Astrocyte (in vitro differentiated cells and primary cell): ENCODE measurements around the gene SMIM10L2A. TPM values are rescaled to one million over a fixed set of nuclear protein-coding genes. Genes with fewer than 3 reads are reported as not detected.
"Not testable (repeated sequence)": the region's sequence is repeated elsewhere in the genome, so short reads cannot be mapped to it uniquely, and the experiment has no call there.

Source experiments
- DNase-seq: peaks from one replicate; pipeline ENCODE4 v3.0.0-alpha.2; 2010; ENCODE audit warnings: low read depth
- FAIRE-seq: peaks from 2 replicates; lab custom pipeline; 2011; peaks lifted over from hg19 to GRCh38; lab: Jason Lieb, UNC
- H2AFZ ChIP-seq: 2 replicates; pipeline ENCODE4 v1.6.0; 2012; ENCODE audit warnings: low read depth, low read length, inconsistent platforms
- H3K27ac ChIP-seq: 2 replicates; pipeline ENCODE4 v1.5.1; 2011; ENCODE audit warnings: low read depth, low read length, inconsistent platforms
- H3K27me3 ChIP-seq: 2 replicates; pipeline ENCODE4 v1.6.0; 2011; ENCODE audit warnings: low read length, inconsistent platforms; ENCODE audit not compliant: insufficient read depth
- H3K36me3 ChIP-seq: 2 replicates; pipeline ENCODE4 v1.5.1; 2011; ENCODE audit warnings: low read length, inconsistent platforms; ENCODE audit not compliant: insufficient read depth
- H3K4me1 ChIP-seq: 2 replicates; pipeline ENCODE4 v1.5.1; 2011; ENCODE audit warnings: low read length, inconsistent platforms; ENCODE audit not compliant: insufficient read depth
- H3K4me2 ChIP-seq: 2 replicates; pipeline ENCODE4 v1.6.0; 2012; ENCODE audit warnings: low read length, inconsistent platforms
- H3K4me3 ChIP-seq: 2 replicates; pipeline ENCODE4 v1.5.1; 2011; ENCODE audit warnings: low read depth, mild to moderate bottlenecking, low read length, inconsistent platforms; ENCODE audit not compliant: insufficient read depth
- H3K79me2 ChIP-seq: 2 replicates; pipeline ENCODE4 v1.6.0; 2012; ENCODE audit warnings: mild to moderate bottlenecking, low read length, inconsistent platforms; ENCODE audit not compliant: insufficient read depth
- H3K9ac ChIP-seq: 2 replicates; pipeline ENCODE4 v1.6.0; 2012; ENCODE audit warnings: mild to moderate bottlenecking, low read length, inconsistent platforms
- H3K9me3 ChIP-seq: 2 replicates; pipeline ENCODE4 v1.5.1; 2012; ENCODE audit warnings: low read depth, mild to moderate bottlenecking, low read length, inconsistent platforms; ENCODE audit not compliant: insufficient read depth
- H4K20me1 ChIP-seq: 2 replicates; pipeline ENCODE4 v1.6.0; 2012; ENCODE audit warnings: low read length, inconsistent platforms; ENCODE audit not compliant: insufficient read depth
- H3K27ac Mint-ChIP-seq: one replicate; pipeline ENCODE4 v1.8.0; 2021; ENCODE audit warnings: mild to moderate bottlenecking, mixed read lengths; ENCODE audit not compliant: unreplicated experiment
- H3K27me3 Mint-ChIP-seq: one replicate; pipeline ENCODE4 v1.8.0; 2021; ENCODE audit warnings: low read depth, mixed read lengths; ENCODE audit not compliant: unreplicated experiment
- H3K36me3 Mint-ChIP-seq: one replicate; pipeline ENCODE4 v1.8.0; 2021; ENCODE audit warnings: low read depth, mixed read lengths; ENCODE audit not compliant: unreplicated experiment
- H3K4me1 Mint-ChIP-seq: one replicate; pipeline ENCODE4 v1.8.0; 2021; ENCODE audit warnings: low read depth, mixed read lengths; ENCODE audit not compliant: unreplicated experiment
- H3K4me3 Mint-ChIP-seq: one replicate; pipeline ENCODE4 v1.8.0; 2021; ENCODE audit warnings: mild to moderate bottlenecking, moderate library complexity, mixed read lengths; ENCODE audit not compliant: unreplicated experiment
- H3K9me3 Mint-ChIP-seq: one replicate; pipeline ENCODE4 v1.8.0; 2021; ENCODE audit warnings: mild to moderate bottlenecking, mixed read lengths; ENCODE audit not compliant: unreplicated experiment
- EZH2 ChIP-seq: IDR thresholded peaks from 2 replicates; pipeline ENCODE4 v1.6.1; 2012; ENCODE audit warnings: mild to moderate bottlenecking, low read length, inconsistent platforms; ENCODE audit not compliant: insufficient read depth
- total RNA-seq: library from RNA; stranded (reverse); gene quantifications from 2 replicates; pipeline ENCODE4 v1.2.1, GENCODE V29; 2021
- TF ChIP-seq, protein P1 (sequence below): IDR thresholded peaks from 2 replicates; pipeline ENCODE4 v1.5.1; 2011; ENCODE audit warnings: low read depth, mild to moderate bottlenecking, inconsistent platforms, low read length, moderate library complexity; ENCODE audit not compliant: insufficient read depth

Gene SMIM10L2A
- total RNA-seq, 1 donor from 2014 or later = 0.18 TPM

DNA sequence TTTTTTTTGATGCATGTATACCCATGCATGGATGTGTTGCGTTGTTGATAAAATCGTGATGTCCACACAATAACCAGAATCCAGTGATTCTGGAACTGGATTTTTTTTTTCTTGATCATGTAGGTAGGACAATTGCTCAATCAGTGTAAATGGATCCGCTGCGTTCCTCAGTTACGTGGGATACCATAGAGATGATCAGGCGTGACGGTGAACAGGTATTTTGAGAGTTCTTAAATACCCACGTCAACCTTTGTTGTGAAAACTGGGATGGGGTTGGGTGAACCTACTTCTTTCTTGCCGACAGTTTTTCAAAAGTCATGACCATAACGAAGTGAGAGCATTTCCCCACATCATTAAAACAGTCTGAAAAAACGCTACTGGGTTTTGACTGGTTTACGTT, 913 bp upstream of the SMIM10L2A start:
- no peak for DNase-seq
- no peak overlapping the region for H3K4me3 ChIP-seq
- no peak overlapping the region for H3K9ac ChIP-seq
- H3K36me3 ChIP-seq = no peaks in the 10 kb centered on the region
- H2AFZ ChIP-seq = no peak overlapping the region
- no peak for TF ChIP-seq EZH2
- TF ChIP-seq, protein P1, sequence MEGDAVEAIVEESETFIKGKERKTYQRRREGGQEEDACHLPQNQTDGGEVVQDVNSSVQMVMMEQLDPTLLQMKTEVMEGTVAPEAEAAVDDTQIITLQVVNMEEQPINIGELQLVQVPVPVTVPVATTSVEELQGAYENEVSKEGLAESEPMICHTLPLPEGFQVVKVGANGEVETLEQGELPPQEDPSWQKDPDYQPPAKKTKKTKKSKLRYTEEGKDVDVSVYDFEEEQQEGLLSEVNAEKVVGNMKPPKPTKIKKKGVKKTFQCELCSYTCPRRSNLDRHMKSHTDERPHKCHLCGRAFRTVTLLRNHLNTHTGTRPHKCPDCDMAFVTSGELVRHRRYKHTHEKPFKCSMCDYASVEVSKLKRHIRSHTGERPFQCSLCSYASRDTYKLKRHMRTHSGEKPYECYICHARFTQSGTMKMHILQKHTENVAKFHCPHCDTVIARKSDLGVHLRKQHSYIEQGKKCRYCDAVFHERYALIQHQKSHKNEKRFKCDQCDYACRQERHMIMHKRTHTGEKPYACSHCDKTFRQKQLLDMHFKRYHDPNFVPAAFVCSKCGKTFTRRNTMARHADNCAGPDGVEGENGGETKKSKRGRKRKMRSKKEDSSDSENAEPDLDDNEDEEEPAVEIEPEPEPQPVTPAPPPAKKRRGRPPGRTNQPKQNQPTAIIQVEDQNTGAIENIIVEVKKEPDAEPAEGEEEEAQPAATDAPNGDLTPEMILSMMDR = no peak
- peak overlapping the region; percentile 74 for H3K4me2 ChIP-seq
- H3K9me3 Mint-ChIP-seq = no peaks in the 10 kb centered on the region
- H4K20me1 ChIP-seq = no peaks in the 10 kb centered on the region
- peaks cover 3% of the 10 kb centered on the region for H3K27me3 Mint-ChIP-seq
- no peaks in the 10 kb centered on the region for H3K36me3 Mint-ChIP-seq
- H3K79me2 ChIP-seq = no peaks in the 10 kb centered on the region
- no peaks in the 10 kb centered on the region for H3K27me3 ChIP-seq
- no peak overlapping the region for H3K27ac Mint-ChIP-seq
- no peak overlapping the region for H3K27ac ChIP-seq
- peak overlapping the region; percentile 72 for H3K4me3 Mint-ChIP-seq
- no peaks in the 10 kb centered on the region for H3K9me3 ChIP-seq
- FAIRE-seq = peak; percentile 93
- H3K4me1 Mint-ChIP-seq = peaks cover 6% of the 10 kb centered on the region
- no peaks in the 10 kb centered on the region for H3K4me1 ChIP-seq

DNA sequence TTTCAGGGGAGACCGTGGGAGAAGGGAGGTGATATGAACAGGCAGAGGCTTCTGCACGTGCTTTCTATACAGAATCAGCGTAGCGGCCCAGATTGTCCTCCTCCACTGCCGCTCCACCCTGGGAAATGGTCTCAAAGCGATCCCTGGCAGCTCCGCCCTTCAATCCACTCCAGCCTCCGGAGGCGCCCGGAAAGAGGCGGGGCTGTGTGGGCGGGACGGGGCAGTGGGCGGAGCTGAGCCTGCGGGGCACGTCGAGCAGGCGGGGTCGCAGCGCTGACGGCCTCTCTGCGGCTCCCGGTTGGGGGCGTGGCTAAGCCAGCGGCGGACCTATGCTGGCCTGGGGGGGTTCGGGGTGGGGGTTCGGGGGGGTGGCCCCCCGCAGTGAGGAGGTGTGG, 210 bp upstream of the SMIM10L2A start:
- FAIRE-seq (no peak), DNase-seq (peak; percentile 4)
- peak overlapping the region; percentile 23 for H3K4me3 ChIP-seq
- no peaks in the 10 kb centered on the region for H4K20me1 ChIP-seq
- Mint-ChIP-seq H3K27me3 (peaks cover 3% of the 10 kb centered on the region), H3K27ac (no peak overlapping the region), H3K4me1 (peaks cover 2% of the 10 kb centered on the region), H3K36me3 (no peaks in the 10 kb centered on the region), H3K9me3 (no peaks in the 10 kb centered on the region), H3K4me3 (peak overlapping the region; percentile 72)
- no peaks in the 10 kb centered on the region for H3K4me1 ChIP-seq
- H3K9ac ChIP-seq = no peak overlapping the region
- H3K79me2 ChIP-seq = no peaks in the 10 kb centered on the region
- no peak overlapping the region for H3K27ac ChIP-seq
- no peaks in the 10 kb centered on the region for H3K27me3 ChIP-seq
- no peaks in the 10 kb centered on the region for H3K9me3 ChIP-seq
- peak overlapping the region; percentile 74 for H3K4me2 ChIP-seq
- TF ChIP-seq, protein P1 = no peak
- no peak for TF ChIP-seq EZH2
- peak overlapping the region; percentile 26 for H2AFZ ChIP-seq
- no peaks in the 10 kb centered on the region for H3K36me3 ChIP-seq

DNA sequence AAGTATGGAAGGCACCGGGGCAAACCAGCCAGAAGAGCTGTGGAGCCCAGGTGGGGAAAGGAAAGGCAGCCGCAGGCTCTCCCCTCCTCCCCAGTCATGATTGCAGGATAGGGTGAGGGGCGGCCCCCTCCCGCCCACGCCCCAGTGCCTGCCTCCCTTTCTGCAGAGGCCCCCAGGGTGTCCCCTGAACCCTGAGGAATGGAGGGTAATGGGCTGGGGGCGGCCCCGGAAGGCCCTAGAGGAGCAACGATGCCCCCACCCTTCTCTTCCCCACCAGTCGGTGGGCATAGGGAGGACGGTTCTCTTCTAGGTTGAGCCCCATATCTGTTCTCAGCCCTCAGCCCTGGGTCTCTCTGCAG, 1.0 kb downstream of the SMIM10L2A start:
- DNase-seq, FAIRE-seq, H3K4me2 ChIP-seq, H3K27ac Mint-ChIP-seq, H3K9me3 ChIP-seq, H3K4me1 ChIP-seq, H3K36me3 ChIP-seq, H3K27me3 ChIP-seq, H4K20me1 ChIP-seq, H3K27ac ChIP-seq, H3K9me3 Mint-ChIP-seq, H3K79me2 ChIP-seq, H3K4me1 Mint-ChIP-seq, H2AFZ ChIP-seq, H3K36me3 Mint-ChIP-seq, H3K9ac ChIP-seq, H3K27me3 Mint-ChIP-seq, H3K4me3 ChIP-seq: not testable (repeated sequence)
- H3K4me3 Mint-ChIP-seq = peak overlapping the region; percentile 50

DNA sequence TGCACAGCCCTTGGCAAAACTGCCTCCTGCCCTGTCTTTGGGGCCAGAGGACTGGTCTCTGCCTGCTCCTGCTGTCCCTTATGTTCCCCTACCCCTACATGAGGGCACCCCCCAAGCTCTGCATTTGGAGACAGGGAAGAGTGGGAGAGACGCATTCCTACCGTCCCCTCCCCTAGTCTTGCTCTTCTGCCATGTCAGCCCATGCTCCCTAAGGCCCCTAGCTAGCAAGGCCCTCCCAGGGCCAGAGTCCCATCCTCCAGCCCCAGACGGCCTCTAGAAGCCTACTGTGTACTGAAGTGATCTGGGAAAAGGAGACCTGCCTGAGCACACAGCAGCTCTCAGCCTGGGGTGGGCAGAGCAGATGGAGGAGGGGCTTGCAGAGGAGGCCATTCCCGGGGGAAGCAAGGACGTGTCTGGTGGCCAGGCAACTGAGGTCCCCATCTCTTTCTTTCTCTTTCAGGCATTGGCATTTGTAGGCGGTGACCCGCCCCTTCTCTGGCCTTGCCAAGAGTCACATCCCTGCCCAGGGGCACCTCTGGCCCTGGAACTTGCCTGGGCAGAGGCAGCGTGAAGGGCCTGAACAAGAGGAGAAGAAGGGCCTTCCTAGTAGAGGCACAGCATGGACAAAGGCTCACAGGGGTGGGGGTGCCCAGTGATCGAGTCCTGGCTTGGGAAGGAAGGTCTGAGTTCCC, 1.6 kb downstream of the SMIM10L2A start:
- H3K36me3 Mint-ChIP-seq, H2AFZ ChIP-seq, H3K27me3 ChIP-seq, DNase-seq, H3K4me1 Mint-ChIP-seq, H4K20me1 ChIP-seq, H3K9me3 ChIP-seq, H3K4me2 ChIP-seq, H3K27ac ChIP-seq, H3K4me3 ChIP-seq, H3K9ac ChIP-seq, H3K79me2 ChIP-seq, FAIRE-seq, H3K27me3 Mint-ChIP-seq, H3K9me3 Mint-ChIP-seq, H3K27ac Mint-ChIP-seq, H3K4me1 ChIP-seq, H3K36me3 ChIP-seq: not testable (repeated sequence)
- H3K4me3 Mint-ChIP-seq = peak overlapping the region; percentile 50
